Measurements from ENCODE around the gene STAP1. TPM values are rescaled to one million over a fixed set of nuclear protein-coding genes. Genes with fewer than 3 reads are reported as not detected.

The STAP1 gene
- total and polyA plus RNA-seq, 2 of the 8 experiments (the other 6 are each of a cell fraction or from before 2014, with no cell fraction given) = not detected

DNA sequence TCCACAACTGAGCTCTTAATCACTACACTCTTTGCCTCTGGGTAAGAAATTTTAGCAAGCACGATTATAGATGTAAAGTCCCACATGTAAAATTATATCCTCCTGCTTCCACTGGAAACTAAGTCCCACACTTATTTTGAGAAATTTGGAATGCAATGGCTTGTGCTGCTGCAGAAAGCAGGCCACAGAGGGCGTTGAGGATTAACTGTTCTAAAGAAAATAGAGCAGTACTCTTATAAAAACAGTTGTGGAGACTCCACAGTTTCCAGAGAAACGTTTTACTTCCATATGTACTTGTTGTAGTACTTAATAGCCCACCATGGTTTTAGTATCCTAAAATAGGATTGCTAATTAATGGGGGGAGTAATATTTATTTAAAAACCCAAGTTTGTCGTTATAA lies 11.6 kb upstream of the STAP1 start:
- ChIA-PET CTCF (ENCODE audit: partially characterized antibody) (no interaction called here), POLR2A (ENCODE audit: partially characterized antibody) (no interaction called here)
- Histone ChIP-seq H3K9me3 (ENCODE audit: insufficient read depth in 2 of 2, low read depth in 1 of 2, low read length in 1 of 2) (no peaks in the 10 kb centered on the region), H4K8ac (ENCODE audit: extremely low read depth, insufficient read depth, low read length) (no peak overlapping the region), H2AFZ (ENCODE audit: low read length) (no peak overlapping the region; the same call in 1 of the 2 replicates), H3K14ac (ENCODE audit: insufficient read length) (no peak overlapping the region), H3K9ac (replicated peaks in 1 of 4; ENCODE audit: extremely low read depth in 1 of 4, low read depth in 3 of 4, low read length in 3 of 4) (no peak overlapping the region), H3K4me2 (ENCODE audit: insufficient read depth in 1 of 2, low read depth in 2 of 2, low read length in 2 of 2) (no peak overlapping the region), H3K4me1 (replicated peaks in 1 of 4; ENCODE audit: control insufficient read depth in 3 of 4, insufficient read depth in 4 of 4, low read length in 3 of 4) (no peaks in the 10 kb centered on the region), H3K23ac (ENCODE audit: insufficient read length) (no peak overlapping the region), H3K4ac (replicated peaks; ENCODE audit: insufficient read length, low read depth, low read length) (no peak overlapping the region), H2BK5ac (ENCODE audit: low read depth, low read length) (no peak overlapping the region), H2BK20ac (ENCODE audit: low read length) (no peak overlapping the region), H2AK5ac (ENCODE audit: low read depth, low read length) (no peak overlapping the region), H4K5ac (ENCODE audit: insufficient read length, low read depth, low read length) (no peak overlapping the region), H3K79me1 (ENCODE audit: low read depth, low read length) (no peaks in the 10 kb centered on the region), H3K4me3 (ENCODE audit: extremely low read depth in 1 of 4, insufficient read depth in 2 of 4, low read depth in 3 of 4, low read length in 4 of 4) (no peak overlapping the region), H4K20me1 (replicated peaks in 1 of 2; ENCODE audit: control insufficient read depth in 1 of 2, insufficient read depth in 2 of 2, low read length in 2 of 2) (no peaks in the 10 kb centered on the region), H2BK15ac (ENCODE audit: low read length) (no peak overlapping the region), H3K36me3 (ENCODE audit: control insufficient read depth in 2 of 4, insufficient read depth in 4 of 4, low read length in 3 of 4) (peaks cover 0 to 5% (median 0%) of the 10 kb centered on the region in 4 experiments; a peak in 2 of 8 replicates), H3K18ac (ENCODE audit: extremely low read depth, low read length) (no peak overlapping the region), H3K56ac (replicated peaks; ENCODE audit: insufficient read length, low read depth, low read length) (no peak overlapping the region), H3K27ac (ENCODE audit: low read depth, low read length) (no peak overlapping the region), H3K27me3 (replicated peaks in 1 of 4; ENCODE audit: control insufficient read depth in 3 of 4, extremely low read depth in 1 of 4, insufficient read depth in 3 of 4, low read length in 3 of 4) (no peaks in the 10 kb centered on the region), H2BK12ac (ENCODE audit: low read depth, low read length) (no peak overlapping the region), H3K23me2 (ENCODE audit: low read depth, low read length) (no peaks in the 10 kb centered on the region), H4K91ac (replicated peaks; ENCODE audit: insufficient read length, low read length) (no peak overlapping the region), H2BK120ac (replicated peaks; ENCODE audit: low read depth, low read length) (no peak overlapping the region), H3K79me2 (ENCODE audit: control insufficient read depth in 1 of 2, insufficient read depth in 2 of 2, low read length in 2 of 2) (peaks cover 0 to 31% of the 10 kb centered on the region in 2 experiments; a peak in 2 of 4 replicates)
- 84% methylated on average over 4 of the region's 4 CpGs; no CpG with 5 or more reads in 1 of the 2 experiments for WGBS, 2 experiments (ENCODE audit: extremely low coverage in 1 of 2, insufficient coverage in 1 of 2, insufficient read length in 1 of 2, insufficient replicate concordance in 2 of 2, low coverage in 1 of 2, low lambda C conversion rate in 2 of 2, missing lambda C conversion rate in 1 of 2)
- TF ChIP-seq NRF1 (IDR thresholded peaks at IDR 0.05; ENCODE audit: low read depth, low read length) = no peak
- no peak for TF ChIP-seq SP4 (IDR thresholded peaks at IDR 0.05; ENCODE audit: low read length)
- no peak for TF ChIP-seq SIRT6 (IDR thresholded peaks at IDR 0.05; ENCODE audit: low read length)
- TF ChIP-seq RNF2 (IDR thresholded peaks at IDR 0.05; ENCODE audit: borderline replicate concordance, low read depth, low read length, missing control alignments, poor library complexity, severe bottlenecking) = no peak
- no peak for TF ChIP-seq TCF12 (IDR thresholded peaks at IDR 0.05; ENCODE audit: low read depth, low read length)
- no peak for TF ChIP-seq CHD1 (IDR thresholded peaks at IDR 0.05; ENCODE audit: low read depth, low read length)
- FAIRE-seq (no peak), DNase-seq (ENCODE audit: low read depth in 1 of 2, low spot score in 2 of 2) (no peak)

Data from H1 (cell line).